HG03354 (cell line): ENCODE data around the gene GPC1.
"Not testable (repeated sequence)": the region's sequence is repeated elsewhere in the genome, so short reads cannot be mapped to it uniquely, and the experiment has no call there.

ENCODE experiments used
- ATAC-seq: cut with Tn5 transposase; IDR thresholded peaks from one replicate; pipeline ENCODE4 v1.9.1; 2021; ENCODE audit warnings: mild to moderate bottlenecking; ENCODE audit not compliant: unreplicated experiment, poor library complexity, severe bottlenecking

The GPC1 gene, protein sequence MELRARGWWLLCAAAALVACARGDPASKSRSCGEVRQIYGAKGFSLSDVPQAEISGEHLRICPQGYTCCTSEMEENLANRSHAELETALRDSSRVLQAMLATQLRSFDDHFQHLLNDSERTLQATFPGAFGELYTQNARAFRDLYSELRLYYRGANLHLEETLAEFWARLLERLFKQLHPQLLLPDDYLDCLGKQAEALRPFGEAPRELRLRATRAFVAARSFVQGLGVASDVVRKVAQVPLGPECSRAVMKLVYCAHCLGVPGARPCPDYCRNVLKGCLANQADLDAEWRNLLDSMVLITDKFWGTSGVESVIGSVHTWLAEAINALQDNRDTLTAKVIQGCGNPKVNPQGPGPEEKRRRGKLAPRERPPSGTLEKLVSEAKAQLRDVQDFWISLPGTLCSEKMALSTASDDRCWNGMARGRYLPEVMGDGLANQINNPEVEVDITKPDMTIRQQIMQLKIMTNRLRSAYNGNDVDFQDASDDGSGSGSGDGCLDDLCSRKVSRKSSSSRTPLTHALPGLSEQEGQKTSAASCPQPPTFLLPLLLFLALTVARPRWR

DNA sequence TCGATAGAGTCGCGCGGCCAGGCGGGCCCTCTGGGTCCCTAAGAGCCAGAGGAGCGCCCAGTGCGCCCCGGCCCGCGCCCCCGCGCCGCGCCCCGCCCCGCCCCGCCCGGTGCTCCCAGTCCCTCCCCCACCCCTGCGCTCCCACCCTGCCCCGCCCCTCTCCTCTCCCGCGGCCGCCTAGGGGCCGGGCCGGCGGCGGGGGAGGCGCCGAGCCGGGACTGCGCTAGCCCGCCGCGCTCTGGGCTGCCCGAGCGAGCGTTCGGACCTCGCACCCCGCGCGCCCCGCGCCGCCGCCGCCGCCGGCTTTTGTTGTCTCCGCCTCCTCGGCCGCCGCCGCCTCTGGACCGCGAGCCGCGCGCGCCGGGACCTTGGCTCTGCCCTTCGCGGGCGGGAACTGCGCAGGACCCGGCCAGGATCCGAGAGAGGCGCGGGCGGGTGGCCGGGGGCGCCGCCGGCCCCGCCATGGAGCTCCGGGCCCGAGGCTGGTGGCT, at the start of gene GPC1:
GPC1 (plus strand) TSS at position 207 of the 491 bp plus-strand sequence; CDS start at position 463, 256 bp downstream.
- peak; percentile 50 for ATAC-seq

DNA sequence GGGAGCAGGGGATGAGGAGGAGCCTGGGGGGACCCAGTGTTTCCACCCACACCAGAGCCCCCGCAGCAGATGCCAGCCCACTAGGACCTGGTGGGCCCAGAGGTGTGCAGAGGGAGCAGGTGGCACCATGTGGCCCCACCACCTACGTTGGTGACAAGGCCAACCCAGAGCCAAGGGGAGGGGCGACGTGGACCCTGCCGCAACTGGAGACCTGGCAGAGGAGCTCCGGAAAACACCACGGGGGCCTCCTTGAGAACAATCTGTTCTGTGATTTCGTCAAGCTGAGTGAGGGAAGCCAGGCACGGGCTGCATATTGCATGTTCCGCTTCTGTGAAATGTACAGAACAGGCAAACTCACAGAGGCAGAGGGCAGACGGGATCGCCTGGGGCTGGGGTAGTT, 49.1 kb upstream of the GPC1 start:
- no peak for ATAC-seq

DNA sequence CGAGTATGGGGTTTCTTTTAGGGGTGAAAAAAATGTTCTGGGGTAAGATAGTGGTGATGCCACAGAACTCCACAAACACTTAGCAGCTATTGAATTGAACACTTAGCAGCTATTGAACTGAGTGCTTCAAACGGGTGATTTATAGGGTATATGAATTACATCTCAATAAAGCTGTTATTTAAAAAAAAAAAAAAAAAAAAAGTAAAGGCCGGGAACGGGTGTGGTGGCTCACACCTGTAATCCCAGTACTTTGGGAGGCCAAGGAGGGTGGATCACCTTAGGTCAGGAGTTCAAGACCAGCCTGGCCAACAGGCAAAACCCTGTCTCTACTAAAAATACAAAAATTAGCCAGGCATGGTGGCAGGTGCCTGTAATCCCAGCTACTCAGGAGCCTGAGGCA, 48.7 kb upstream of the GPC1 start:
- not testable (repeated sequence) for ATAC-seq

DNA sequence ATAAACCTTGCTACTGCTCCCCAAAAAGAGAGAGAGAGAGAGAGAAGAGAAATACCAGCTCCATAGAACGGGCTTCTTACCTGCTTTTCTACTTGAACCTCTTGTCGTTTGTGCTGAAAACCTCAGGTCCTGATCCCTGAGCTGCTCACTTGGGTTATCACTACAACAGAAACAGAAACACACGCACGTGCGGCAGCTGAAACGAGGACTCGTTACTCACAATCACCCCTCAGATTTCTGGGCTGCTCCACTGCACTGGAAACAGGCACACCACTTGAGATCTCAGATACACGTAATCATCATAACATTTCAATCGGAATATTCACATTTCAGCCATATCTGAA, 48.2 kb upstream of the GPC1 start:
- ATAC-seq, result no peak

DNA sequence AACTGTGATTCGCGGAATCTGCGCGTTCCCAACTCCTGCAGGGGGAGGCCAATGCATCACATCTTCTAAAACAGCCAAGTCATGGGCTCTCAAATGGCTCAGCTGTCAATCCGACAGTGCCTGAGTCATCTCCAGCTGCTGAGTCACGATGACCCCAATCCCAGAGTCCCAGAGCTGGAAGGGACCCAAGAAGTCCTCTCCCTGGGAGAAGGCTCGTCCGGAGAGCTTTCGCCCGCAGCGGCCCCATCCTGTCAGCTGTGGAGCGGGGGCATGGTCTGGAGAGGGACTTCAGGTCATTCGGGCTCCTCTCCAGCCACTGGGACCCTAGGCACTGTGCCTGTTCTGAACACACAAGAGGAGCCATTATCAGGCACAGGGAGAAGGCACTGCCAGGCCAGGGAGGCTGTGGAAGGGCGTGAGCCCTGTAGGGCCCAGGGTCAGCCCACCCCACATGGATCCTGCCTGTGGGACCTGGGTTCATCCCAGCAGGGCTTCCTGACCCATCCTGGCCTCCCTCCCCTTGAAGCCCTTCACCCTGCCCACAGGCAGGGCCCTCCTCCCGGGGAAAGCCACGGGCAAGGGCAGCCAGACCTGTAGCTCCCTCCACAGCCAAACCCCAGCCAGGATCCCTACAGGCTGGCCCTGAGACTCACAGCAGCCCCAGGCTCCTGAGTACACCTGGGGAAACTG, 47.6 kb upstream of the GPC1 start:
- ATAC-seq, result no peak

DNA sequence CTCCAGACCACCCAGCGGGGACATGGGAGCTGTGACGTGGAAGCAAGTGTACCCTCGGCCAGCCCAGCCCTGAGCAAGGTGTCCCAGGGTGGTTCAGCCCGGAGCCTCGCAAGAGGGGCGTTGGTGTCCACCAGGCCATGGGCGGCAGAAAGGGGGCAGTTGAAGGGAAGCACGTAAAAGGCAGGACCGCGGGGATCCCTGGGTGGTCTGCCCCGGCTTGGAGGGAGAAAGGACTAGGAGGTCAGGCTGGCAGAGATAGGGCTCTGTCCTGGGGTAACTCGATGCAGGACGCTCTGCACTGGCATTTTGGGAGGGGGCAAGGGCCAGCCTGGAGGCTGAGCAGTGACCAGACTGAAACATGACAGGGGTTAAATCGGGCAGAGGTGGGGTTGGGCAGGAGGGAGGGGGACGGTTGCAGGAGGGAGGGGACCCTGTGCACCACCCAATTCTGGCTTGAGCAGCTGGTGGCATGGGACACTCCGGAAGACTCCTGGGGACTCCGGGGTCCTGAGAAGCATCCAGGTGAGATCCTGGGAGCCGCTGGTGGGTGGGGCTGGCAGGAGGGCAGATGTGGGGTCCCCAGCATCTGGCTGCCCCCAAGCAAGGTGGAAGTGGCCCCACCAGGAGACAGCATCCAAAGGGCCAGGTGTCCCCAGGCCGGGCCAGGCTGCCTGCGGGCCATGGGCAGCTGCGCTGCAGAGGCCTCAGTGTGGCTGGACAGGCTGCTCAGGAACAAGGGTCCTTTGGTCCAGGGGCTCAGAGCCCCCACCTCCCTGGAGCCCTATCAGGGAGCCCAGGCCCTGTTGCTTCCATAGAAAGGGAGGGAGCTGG, 46.8 kb upstream of the GPC1 start:
- ATAC-seq, result no peak

DNA sequence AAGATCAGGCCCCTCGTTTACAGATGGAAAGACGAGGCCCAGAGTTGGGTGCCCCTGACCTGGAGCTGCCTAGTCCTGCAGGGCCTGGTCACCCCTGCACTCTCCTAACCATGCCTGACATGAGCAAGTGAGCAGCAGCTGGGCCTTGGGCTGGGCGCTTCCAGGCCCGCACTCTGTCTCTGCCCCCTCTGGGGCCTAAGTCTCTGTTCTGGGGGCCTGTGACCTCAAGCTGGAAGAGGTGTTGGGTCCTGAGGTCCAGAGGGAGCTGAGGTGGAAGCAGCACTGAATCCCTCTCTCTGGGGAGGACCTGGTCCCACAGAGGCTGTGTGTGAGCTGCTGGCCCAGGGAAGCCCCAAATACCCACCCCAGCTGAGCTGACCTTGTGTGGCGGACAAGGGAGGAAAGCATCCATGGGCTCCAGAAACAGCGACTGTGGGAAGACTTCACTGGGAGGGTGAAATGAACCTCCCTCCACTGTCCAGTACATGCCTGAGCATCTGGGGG, 46.1 kb upstream of the GPC1 start:
- ATAC-seq, result no peak

DNA sequence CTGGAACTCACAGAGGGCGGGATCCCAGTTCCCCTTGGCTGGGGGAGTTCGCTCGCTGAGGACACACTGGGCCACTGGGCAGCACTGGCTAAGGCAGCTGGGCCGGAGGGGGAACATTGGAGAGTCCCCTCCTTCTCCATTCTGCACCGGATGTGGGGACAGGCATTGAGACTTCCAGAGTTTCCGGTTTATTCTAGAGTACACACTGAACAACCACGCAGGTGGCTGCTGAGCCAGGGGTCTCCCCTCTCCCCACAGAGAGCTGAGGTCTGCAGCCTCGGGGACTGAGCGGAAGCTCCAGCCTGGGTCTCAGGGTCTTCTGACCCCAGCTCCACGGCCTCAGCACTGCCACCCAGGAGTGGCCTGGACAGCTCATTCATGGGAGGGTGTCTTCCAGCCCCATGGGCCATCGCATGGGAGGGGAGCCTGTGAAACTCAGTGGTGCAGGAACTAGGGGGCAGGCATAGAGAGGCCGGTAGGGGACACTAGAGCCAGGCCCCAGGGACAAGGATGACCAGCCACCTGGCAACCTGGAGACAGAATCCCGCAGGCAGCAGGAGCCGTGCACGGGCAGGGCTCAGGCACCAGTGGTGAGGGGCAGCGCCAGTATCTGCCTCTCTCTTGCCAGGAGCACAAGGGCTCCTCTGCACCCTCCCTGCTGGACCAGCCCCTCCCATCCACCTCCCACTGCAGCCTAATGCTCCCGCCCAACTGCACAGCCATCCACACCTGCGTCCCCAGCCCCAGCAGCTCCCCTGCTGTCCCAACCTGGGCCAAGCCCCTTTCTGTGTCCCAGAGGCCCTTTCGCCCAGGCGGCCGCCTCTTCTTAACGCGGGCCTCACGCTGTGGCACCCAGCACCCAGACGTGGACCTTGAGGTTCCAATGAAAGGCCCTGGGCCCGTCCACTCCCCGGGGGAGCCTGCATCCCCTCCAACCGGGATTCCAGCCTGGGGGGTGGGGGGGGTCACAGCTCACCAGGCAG, 45.1 kb upstream of the GPC1 start:
- no peak for ATAC-seq

DNA sequence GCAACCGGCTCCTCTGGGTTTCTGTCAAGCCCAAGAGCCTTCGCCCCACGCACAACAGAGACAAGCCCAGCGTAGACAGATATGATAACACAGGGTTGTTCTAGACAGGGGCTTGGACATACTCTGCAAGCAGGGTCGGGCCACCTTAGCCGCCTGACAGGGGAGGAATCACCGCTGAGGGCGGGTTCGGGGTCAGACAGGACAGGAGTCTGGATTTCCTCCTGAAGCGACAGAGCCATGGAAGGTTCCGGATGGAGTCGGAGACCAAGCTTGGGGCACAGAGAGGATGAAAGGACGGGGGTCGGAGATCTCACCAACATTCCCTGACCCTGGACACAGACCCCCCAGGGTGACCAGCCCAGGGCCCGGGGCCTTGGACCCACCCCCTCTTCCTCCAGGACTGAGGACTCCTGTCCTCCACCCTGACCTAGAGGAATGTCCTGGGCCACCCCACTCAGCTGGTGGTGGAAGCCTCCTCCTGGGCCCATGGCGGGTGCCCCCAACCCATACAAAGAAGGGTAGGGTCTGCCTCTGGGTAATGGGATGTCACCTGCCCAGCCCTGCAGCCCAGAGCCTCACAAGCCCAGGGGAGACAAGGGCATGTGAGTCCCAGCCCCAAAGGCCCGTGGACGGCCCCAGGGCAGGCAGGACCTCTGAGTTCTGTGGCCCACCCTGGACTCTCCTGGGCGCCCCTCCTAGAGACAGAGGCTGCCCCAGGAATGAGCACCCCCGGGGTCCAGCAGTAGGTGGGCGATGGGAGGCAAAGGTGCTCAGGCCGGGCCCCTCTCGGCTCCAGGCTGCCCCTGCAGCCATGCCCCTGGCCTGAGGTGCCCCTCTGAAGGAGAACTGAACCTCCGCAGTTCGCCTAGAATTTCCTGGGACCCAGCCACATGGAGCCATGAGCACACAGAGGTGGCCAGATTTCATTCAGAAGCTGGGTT, 44.1 kb upstream of the GPC1 start:
- ATAC-seq, result no peak

DNA sequence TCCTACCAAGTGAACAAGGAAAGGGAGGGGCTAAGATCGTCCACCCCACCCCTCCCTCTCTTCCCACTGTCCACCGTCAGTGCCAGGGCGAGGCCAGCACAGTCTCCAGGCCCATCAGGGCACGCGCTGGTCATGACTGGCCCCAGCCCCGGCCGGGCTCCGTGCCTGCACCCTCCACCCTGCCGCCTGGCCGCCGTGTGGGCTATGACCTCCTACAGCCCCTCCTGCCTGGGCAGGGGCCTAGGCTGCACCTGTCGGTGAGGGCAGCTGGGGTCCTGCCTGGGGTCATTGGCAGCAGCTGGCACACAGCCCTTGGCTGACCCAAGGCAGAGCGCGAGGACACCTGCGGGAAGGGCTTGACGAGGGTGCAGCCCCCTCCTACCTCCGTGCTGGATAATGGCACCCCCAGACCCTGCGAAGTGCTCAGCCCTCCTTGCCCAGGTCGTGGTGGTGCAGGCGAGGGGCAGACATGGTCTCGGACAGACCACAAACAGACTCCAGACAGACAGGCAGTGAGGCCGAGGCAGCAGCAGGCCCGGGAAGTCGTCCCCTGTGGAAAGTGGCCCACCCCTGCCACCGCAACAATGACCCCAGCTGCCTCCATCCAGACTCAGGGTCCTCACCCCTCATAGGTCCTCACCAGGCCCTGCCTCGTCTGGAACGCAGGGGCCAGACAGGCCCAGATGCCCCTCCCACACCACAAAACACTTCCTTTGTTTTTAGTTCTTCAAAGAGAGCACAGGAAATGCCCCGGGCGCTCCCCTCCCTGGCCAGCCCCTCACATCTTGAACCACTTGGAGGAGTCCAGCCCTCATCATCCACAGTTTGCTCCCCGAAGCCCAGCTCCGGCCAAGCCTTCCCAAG, 43.1 kb upstream of the GPC1 start:
- no peak for ATAC-seq

DNA sequence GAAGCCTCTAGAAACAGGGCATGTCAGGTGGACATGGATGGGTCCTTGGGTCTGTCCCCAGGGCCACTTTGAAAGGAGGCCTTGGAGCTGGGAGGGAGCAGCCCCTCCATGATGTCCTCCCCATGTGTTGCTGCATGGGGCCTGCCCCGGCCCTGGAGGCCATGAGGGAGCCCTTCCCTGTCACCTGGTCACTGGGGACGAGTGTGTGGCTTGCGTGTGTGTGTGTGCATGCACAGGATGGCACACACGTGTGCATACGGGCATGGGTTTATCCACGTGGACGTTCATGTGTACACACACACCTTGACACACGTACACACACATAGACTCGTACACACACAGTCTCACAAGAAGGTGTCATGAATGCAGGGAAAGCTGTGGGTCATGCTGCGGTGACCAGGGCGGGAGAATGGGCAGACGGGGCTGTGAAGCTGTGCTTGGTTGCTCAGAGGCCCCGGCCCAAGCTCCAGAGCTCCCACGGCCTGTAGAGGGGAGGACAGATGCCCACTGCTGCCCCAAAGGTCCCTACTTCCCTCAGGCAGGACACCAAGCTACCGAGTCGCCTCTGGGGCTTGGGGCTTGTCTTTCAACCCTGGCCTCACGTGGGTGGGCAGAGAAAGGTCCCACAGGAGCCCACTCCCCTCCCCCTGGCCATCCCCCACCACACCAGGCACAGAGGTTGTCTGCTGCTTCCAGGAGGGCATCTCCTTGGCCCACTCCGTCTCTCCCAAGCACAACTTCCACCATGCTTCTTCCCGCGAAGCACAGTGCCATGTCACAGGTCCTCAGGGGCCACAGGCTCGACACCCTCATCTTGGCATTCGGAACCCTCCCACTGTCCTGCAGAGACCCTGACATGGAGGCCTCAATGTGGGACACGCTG, 42.3 kb upstream of the GPC1 start:
- ATAC-seq, result no peak

DNA sequence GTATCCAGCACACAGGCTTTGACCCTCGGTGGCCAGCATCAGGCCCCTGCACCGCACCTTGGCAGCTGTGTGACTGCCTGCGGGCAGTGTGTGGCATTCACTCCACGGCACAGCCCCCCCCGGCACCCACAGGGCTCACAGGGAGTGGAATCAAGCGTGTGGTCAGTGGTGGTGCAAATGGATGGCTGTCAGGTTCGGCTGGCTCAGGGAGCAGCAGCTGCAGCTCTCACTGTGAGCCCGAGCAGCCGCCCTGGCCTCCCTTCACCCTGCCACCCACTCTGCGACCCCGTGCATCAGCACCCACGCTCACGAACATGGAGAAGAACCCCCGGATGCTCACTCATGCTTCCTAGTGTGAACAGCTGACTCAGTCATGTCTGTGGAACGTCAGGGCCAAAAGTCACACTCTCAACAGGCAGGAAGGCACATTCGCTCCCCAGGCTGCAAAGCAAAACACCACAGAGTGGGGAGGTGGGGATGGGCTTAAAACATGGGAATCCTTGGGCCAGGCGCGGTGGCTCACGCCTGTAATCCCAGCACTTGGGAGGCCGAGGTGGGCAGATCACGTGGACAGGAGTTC, 41.5 kb upstream of the GPC1 start:
- ATAC-seq, result no peak

DNA sequence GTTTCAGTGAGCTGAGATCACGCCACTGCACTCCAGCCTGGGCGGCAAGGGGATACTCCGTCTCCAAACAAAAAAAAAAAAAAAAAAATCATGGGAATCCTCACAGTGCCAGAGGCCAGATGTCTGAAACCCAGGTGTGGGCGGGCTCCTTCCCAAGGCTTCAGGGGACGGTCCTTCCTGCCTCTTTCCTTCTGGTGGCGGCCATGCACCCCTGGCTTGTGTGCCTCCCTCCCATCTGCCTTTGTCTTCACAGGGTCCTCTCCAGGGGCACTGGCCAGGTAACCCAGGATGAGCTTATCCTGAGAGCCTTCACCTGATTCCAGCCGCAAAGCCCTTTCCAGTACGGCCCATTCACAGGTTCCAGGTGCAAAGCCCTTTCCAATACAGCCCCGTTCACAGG, 40.9 kb upstream of the GPC1 start:
- ATAC-seq, result no peak

DNA sequence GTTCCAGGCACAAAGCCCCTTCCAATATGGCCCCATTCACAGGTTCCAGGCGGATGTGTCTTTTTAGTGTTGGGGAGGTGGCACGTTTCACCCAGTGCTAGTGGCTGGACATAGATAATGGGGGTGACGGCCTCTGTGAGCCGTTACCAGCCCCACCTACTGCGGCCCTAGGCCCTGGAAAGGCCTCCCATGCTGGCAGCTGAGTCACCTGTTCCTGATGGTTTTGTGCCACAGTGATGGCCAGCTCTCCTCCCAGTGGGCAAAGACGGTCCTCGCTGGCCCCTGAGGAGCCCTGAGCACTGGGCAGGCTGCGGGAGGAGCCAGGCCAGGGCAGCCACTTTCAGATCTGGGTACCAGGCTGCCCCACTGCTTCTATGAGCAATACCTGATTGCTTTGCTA, 40.0 kb upstream of the GPC1 start:
- no peak for ATAC-seq

DNA sequence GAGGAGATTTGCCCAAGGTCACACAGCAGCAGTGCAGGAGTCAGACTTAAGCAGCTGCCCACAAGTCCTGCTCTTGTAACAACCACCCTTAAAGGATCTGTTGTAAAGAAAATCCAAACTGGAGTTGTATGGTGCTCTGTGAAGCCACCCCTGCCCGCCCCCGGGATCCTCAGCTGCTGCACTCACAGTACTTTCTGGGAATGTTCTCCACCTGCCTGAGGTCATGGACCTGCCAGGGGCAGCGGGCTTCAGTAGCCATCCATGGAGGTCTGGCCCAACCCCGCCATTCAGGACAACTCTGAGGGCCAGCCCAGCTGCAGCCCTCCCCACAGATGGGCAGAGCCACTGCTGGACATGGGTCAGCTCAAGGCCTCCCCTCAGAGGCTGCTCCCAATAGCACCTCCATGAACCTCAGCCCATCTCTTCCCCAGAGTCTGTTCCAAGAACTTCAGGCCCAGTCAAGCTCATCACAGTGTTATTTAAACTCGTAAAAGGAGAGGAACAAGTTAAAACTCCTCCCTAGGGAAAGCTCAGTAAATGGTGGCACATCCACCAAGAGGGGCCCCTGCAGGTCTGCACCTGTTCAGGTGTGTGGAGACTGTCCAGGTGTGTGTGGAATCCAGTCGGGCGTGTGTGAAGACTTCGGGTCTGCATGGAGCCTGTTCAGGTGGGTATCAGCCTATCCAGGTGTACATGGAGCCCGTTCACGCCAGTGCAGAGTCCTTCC, 39.4 kb upstream of the GPC1 start:
- no peak for ATAC-seq
